HepG2 (cell line): ENCODE measurements around the gene TNXB. TPM values are rescaled to one million over a fixed set of nuclear protein-coding genes. Genes with fewer than 3 reads are reported as not detected.

Experiments
- AFF4 ChIP-seq: sonication (generic); formaldehyde crosslinking; IDR thresholded peaks from 2 replicates; pipeline ENCODE4 v1.4.0; 2020; ENCODE audit warnings: missing genetic modification reagents
- BORCS8-MEF2B ChIP-seq: sonication (generic); formaldehyde crosslinking; IDR thresholded peaks from 2 replicates; pipeline ENCODE4 v1.8.0; 2022; ENCODE audit warnings: mild to moderate bottlenecking, missing genetic modification reagents
- E2F1 ChIP-seq: sonication (generic); formaldehyde crosslinking; IDR thresholded peaks from 2 replicates; pipeline ENCODE4 v1.5.0; 2020; ENCODE audit warnings: missing genetic modification reagents
- HOXA5 ChIP-seq: sonication (generic); formaldehyde crosslinking; IDR thresholded peaks from 2 replicates; pipeline ENCODE4 v1.4.0; 2020; ENCODE audit warnings: missing genetic modification reagents
- IRF2 ChIP-seq: IDR thresholded peaks from 2 replicates; pipeline ENCODE4 v1.6.1; 2018; ENCODE audit warnings: missing genetic modification reagents, missing compliant biosample characterization
- MAX ChIP-seq: IDR thresholded peaks from 2 replicates; pipeline ENCODE4 v1.6.1; 2012; ENCODE audit warnings: inconsistent platforms
- MIXL1 ChIP-seq: IDR thresholded peaks from 2 replicates; pipeline ENCODE4 v1.6.1; 2016
- MYC ChIP-seq: sonication (generic); formaldehyde crosslinking; IDR thresholded peaks from 2 replicates; pipeline ENCODE4 v1.9.0; 2021; ENCODE audit warnings: missing genetic modification reagents, borderline replicate concordance
- SCMH1 ChIP-seq: sonication (generic); formaldehyde crosslinking; IDR thresholded peaks from 2 replicates; pipeline ENCODE4 v1.9.0; 2021; ENCODE audit warnings: missing genetic modification reagents, mild to moderate bottlenecking, borderline replicate concordance
- SKIL ChIP-seq: sonication (generic); formaldehyde crosslinking; IDR thresholded peaks from 2 replicates; pipeline ENCODE4 v1.8.0; 2022; ENCODE audit warnings: missing genetic modification reagents, mild to moderate bottlenecking, moderate library complexity, borderline replicate concordance
- SOX5 ChIP-seq: IDR thresholded peaks from 2 replicates; pipeline ENCODE4 v1.6.1; 2016; ENCODE audit warnings: borderline replicate concordance
- SP4 ChIP-seq: sonication (generic); formaldehyde crosslinking; IDR thresholded peaks from 2 replicates; pipeline ENCODE4 v1.8.1; 2023; ENCODE audit warnings: mild to moderate bottlenecking, missing genetic modification reagents
- STAG1 ChIP-seq: sonication (generic); formaldehyde crosslinking; IDR thresholded peaks from 2 replicates; pipeline ENCODE4 v1.4.0; 2020; ENCODE audit warnings: missing genetic modification reagents
- TCF12 ChIP-seq, 2 experiments: fragments of 450-650 bp in 1 of 2; sonication (generic) in 1 of 2; formaldehyde crosslinking in 1 of 2; IDR thresholded peaks; 2 replicates each; pipeline versions ENCODE4 v1.6.1 to v1.8.0; 2017 to 2022; ENCODE audit warnings: antibody characterized with exemption in 1 of 2, mild to moderate bottlenecking in 1 of 2, missing genetic modification reagents in 1 of 2, moderate library complexity in 1 of 2
- TGIF2 ChIP-seq: IDR thresholded peaks from 2 replicates; pipeline ENCODE4 v1.6.1; 2016; ENCODE audit warnings: control low read depth, missing compliant biosample characterization
- THYN1 ChIP-seq: sonication (generic); formaldehyde crosslinking; IDR thresholded peaks from 2 replicates; pipeline ENCODE4 v1.8.1; 2023; ENCODE audit warnings: low read depth, mild to moderate bottlenecking, moderate library complexity, missing genetic modification reagents, borderline replicate concordance
- TSC22D2 ChIP-seq: sonication (generic); formaldehyde crosslinking; IDR thresholded peaks from 2 replicates; pipeline ENCODE4 v1.5.1; 2020; ENCODE audit warnings: missing genetic modification reagents, mild to moderate bottlenecking, borderline replicate concordance
- ZNF383 ChIP-seq: sonication (generic); formaldehyde crosslinking; IDR thresholded peaks from 2 replicates; pipeline ENCODE4 v1.4.0; 2020; ENCODE audit warnings: missing genetic modification reagents, mild to moderate bottlenecking, borderline replicate concordance
- ZNF557 ChIP-seq: sonication (generic); formaldehyde crosslinking; IDR thresholded peaks from 2 replicates; pipeline ENCODE4 v1.4.0; 2020; ENCODE audit warnings: missing genetic modification reagents
- ZNF691 ChIP-seq: sonication (generic); formaldehyde crosslinking; IDR thresholded peaks from 2 replicates; pipeline ENCODE4 v1.4.0; 2020; ENCODE audit warnings: missing genetic modification reagents, low read depth, mild to moderate bottlenecking, borderline replicate concordance
- polyA plus RNA-seq, 8 experiments: library from polyadenylated mRNA; depleted of rRNA in 3 of 8; stranded (reverse) in 7 of 8; unstranded in 1 of 8; fragments of >200 nt; fragmentation: Illumina TruSeq in 4 of 8; extraction: Trizol in 4 of 8; gene quantifications; 2 replicates each; pipeline versions ENCODE4 v1.2.1 to v1.2.3, GENCODE V29; 2011 to 2016; ENCODE audit warnings: low read depth in 4 of 8, missing spikeins in 1 of 8, mixed read lengths in 1 of 8; ENCODE audit not compliant: insufficient read depth in 1 of 8
- total RNA-seq, 5 experiments: library from RNA; depleted of rRNA; stranded (reverse); fragments of >200 nt; fragmentation: Illumina TruSeq; extraction: Trizol; gene quantifications; 2 replicates each; pipeline ENCODE4 v1.2.3, GENCODE V29; 2016; ENCODE audit warnings: low read depth in 1 of 5

TNXB gene
- total and polyA plus RNA-seq, 2 of the 13 experiments (the other 11 are each of a cell fraction or from before 2014, with no cell fraction given), result 1.6 to 2.7 TPM

- TF ChIP-seq AFF4 (CRISPR knock-in tag), result no peak
- no peak for TF ChIP-seq BORCS8-MEF2B (CRISPR knock-in tag)
- TF ChIP-seq HOXA5 (CRISPR knock-in tag), result no peak
- no peak for TF ChIP-seq E2F1 (CRISPR knock-in tag)
- TF ChIP-seq ZNF557 (CRISPR knock-in tag), result no peak
- TF ChIP-seq SP4 (CRISPR knock-in tag), result no peak
- TF ChIP-seq MAX, result 0 out of 2 replicates have a peak, but pooled peaks have one; percentile 22
- no peak for TF ChIP-seq STAG1 (CRISPR knock-in tag)
- TF ChIP-seq IRF2 (CRISPR knock-in tag), result no peak
- TF ChIP-seq SOX5 (CRISPR knock-in tag), result no peak
- no peak for TF ChIP-seq THYN1
- no peak for TF ChIP-seq MIXL1 (CRISPR knock-in tag)
- no peak for TF ChIP-seq ZNF383 (CRISPR knock-in tag)
- TF ChIP-seq SKIL (CRISPR knock-in tag), result no peak
- TF ChIP-seq TCF12 (IDR thresholded peaks at IDR 0.05), result no peak
- no peak for TF ChIP-seq TCF12 (CRISPR knock-in tag; IDR thresholded peaks at IDR 0.05)
- no peak for TF ChIP-seq TSC22D2
- no peak for TF ChIP-seq ZNF691 (CRISPR knock-in tag)
- TF ChIP-seq SCMH1, result no peak
- TF ChIP-seq MYC (CRISPR knock-in tag), result no peak
- TF ChIP-seq TGIF2 (CRISPR knock-in tag), result no peak
These were observed 19.9 kb downstream of the TNXB start (continued) for GRCh38 chr6:32089082-32089828.
